ENCODE measurements around the gene CCDC154.
"Not testable (repeated sequence)": the region's sequence is repeated elsewhere in the genome, so short reads cannot be mapped to it uniquely, and the experiment has no call there.

The CCDC154 gene

DNA sequence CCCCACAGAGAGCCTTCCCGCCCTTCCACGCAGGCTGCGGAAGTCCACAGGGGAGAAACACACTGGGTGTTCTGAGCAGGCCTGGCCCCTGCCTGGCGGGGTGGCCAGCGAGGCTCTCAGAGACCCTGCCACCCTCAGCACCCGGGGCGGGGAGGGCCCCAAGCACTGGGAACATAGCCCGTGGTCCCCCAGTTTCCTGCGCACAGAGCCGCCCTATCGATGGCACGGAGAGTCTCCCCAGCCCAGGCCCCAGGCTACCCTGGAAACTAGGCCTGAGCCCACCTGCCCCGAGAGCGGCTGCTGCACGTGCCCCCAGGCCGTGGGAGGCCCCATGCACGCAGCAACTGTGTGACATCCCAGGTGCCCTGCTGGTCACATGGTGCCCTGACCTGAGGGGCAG is 10.2 kb upstream of the CCDC154 start:
- DNase-seq = no peak

DNA sequence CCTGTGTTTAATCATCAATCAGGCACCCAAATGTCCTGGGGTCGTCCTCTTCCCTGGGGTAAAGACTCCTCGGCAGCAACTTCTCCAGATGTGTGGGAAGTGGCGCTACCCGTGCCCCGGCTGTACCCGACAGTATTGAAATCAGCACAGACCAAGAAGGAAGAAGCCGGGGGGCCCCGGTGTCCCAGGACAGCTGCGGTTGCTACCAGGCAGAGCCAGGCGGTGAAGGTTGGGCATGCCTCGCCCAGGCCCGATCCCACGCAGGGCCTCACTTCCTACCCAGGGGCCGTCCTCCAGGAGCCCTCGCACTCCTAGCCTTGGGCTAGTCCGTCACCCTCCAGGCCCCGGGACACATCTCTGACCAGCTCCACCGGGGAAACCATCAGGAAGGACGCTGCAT is 9.0 kb upstream of the CCDC154 start:
- DNase-seq = no peak

DNA sequence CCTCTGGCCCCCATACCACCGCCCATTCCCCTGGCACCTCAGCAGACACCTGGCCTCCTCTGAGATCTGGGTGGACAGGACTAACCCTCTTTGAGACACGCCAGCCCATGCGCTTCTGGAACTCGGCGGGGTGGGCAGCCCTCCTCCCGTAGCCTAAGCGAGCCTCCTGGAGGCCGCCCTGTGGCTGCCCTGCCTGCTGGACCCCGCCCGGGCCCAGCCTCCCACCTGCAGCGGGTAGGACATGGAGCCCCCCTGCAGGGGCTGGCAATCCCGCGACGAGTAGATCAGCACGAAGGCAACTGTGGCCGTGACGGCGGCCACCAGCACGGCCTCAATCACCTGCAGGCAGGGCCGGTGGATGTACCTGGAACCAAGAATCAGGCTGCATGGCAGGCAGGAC is 8.2 kb upstream of the CCDC154 start:
- no peak for DNase-seq

DNA sequence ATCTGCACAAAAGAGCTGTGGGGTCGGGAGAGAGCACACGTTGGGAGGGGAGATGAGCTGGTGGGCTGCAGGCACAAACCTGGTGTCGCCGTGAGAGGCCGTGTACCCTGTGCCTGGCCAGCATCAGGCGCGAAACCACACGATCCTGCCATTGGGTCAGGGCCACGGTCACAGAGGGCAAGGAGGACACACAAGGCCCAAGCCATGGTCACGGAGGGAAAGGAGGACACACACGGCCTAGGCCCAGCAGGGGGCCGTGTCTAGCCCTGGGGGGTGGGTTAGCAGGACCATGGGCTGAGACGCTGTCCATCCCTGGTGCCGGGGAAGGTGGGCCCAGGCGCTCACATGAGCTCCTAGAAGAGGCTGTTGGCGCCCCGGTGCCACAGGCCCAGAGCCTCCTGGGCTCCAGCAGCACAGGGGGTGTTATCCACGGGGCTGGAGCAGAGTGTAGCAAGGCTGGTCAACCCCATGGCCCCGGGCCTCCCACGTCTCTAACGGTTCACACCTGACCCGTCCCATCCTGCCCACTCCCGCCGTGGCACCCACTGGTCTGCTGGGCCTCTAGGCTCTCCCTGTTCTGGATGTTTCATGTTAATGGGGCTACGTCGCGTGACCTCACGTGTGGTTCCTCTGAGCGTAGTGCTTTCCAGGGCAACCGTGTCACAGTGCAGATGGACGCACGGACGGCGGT is 7.5 kb upstream of the CCDC154 start:
- no peak for DNase-seq

DNA sequence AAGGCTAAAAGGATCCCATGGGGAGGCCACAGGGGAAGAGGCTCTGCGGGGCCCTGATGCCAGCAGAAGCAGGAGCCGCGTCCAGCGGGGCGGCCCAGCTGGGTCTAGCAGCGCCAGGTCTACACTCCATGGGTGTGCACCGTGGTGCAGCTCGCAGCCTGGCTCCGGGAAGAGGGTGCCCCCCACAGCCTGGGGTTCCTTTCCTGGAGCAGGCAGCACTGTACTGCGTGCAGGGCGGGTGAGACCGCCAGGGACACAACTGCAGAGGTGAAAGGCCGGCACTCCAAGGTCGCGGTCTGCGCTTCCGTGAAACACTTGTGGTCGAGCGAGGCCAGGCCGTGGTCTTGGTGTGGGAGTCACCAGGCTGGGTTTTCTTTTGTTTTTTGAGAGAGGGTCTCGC is 6.5 kb upstream of the CCDC154 start:
- DNase-seq = no peak

DNA sequence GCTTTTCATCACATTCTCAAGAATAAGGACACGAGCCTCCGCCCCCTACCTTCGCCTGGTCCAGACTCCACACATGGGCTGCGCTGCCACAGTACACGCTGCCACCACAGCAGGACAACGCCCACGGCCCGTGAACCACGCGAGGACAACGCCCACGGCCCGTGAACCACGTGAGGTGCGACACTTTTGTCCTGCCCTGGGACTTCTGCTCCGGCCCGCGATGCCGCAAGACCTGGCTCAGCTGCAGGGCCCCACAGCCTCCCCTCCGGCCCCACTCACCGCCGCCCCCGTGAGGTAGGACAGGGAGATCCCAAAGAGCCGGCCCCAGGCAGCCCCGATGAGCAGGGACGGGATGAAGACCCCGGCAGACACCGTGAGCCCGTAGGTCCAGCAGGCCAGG is 5.9 kb upstream of the CCDC154 start:
- DNase-seq = no peak

DNA sequence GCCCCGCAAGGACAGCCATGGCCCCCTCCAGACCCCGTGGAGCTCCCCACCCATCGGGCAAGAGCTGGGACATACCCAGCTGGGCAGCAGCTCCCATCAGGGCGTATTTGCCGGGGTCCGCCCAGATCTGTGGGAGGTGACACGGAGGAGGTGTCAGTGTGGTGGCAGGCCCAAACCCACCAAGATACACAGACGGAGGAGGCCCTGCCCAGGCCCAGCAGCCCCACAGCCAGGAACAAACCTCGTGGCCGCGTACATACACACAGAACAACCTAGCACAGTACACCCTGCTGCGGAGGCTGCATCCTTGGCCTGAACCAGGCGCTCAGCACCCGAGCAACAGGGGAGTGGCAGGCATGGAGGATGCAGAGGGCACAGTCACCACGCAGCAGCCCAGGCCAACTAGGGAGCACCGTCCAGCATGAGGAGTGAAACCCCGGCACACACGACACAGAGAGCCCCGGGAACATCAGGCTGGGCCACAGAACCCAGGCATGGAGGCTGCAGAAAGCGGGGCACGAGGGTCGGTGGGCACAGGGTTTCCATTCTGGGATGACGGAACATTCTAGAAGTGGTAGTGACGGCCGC is 4.9 kb upstream of the CCDC154 start:
- no peak for DNase-seq

DNA sequence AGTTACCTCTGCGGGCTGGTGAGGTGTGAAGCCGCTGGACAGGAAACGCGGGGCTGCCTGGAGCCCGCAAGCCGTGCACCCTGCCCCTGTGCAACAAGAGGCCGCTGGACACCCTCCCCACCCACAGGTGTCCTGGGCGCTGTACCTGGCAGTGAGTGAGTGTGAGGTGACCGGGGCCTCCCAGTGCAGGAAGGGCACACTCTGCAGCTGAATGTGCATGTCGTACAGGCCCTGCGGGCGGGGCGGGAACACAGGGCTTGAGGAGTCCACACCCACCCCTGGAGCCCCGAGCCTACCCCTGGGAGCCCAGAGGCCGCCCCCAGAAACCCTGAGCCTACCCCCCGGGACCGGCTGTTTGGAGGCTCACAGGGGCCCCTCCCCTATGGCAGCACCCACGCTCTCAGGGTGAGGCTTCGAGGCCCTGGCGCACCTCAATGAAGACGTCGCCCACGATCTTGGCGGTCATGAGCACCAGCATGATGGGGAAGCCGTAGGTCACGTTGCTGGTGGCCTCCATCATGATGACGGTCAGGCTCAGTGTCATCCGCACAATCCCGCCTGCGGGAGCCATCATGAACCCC is 4.3 kb upstream of the CCDC154 start:
- no peak for DNase-seq

DNA sequence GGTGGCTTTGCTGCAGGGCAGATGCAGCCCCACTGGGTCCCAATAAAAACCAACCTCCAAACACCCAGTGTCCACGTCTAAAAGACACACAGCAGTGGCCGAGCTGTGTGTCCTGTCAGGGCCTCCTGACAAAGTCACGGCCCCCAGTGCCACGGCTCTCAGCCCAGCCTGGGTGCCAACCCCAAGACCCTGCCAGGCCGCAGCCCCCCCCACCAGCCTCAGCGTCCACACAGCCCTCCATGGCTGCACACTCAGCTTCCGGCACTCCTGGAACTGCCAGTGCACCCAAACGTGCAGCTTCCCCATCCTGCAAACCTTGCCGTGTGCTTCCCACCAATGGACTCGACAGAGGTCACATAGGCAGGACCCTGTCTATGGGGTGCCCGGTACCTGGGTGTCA is 3.6 kb upstream of the CCDC154 start:
- no peak for DNase-seq

DNA sequence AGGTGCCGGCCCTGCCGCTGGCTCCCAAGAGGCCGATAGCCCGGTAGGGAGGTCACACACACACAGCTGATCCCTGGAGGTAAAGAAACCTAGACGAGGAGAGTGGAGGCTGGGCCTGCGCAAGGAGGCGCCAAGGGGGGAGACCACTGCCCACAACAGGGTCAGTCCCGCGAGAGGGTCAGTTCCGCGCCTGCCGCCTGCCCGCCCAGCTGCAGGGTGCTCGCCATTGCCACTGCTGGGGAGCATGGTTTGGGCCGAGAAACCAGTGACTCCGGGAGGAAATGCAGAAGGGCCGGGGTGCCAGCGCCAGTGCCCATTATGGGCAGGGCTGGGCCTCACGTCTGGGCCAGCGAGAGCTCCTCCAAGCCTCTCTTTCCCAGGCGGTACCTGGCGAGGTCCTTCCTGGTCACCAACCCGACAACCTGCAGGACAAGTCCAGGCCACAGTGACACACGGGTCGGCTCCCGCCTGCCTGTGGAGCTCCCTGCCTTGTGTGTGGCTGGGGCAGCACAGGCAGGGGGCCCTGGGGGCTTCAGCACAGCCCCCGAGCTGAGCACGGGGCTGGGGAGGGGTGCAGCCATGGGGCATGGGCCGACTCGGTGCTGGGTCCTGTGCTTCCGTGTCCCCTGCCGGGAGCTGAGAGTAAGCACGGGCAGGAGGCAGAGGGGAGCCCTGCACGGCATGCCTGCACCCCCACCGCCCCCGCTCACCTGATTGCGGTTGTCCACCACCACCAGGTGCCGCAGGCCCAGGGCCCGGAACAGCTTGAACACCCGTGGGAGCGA is 2.1 kb upstream of the CCDC154 start:
- DNase-seq = no peak

DNA sequence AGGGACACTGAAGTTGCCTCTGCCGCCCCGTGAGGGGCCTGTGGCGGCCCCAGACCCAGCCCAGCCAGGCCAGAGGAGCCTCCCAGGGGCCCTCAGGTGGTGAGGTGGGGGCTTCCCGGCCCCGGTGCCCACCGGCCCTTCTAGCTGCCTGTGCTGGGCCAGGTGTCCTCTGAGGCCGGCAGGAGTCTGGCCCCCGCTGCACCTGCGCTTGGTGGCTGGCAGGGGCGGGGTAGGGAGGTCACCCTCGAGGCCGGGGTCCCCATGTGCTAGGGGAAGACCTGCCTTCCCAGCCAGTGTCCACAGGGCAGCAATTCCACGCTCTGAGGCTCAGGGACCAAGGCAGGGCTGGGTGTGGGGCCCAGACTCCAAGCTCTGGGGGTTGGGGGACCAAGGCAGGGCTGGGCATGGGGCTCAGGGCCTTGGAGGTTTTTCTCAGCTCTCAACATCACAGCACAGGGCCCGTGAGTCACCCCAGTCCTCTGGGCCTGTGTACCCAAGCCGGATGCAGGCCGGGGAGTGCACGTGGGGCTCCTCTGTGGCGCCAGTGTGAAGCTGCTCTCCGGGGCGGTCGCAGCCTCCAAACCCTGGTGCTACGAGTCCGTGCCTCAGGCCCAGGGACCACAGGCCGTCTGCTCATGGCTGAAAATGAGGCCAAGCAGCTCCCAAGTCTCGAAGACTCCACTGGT is 1.3 kb upstream of the CCDC154 start:
- DNase-seq = no peak

DNA sequence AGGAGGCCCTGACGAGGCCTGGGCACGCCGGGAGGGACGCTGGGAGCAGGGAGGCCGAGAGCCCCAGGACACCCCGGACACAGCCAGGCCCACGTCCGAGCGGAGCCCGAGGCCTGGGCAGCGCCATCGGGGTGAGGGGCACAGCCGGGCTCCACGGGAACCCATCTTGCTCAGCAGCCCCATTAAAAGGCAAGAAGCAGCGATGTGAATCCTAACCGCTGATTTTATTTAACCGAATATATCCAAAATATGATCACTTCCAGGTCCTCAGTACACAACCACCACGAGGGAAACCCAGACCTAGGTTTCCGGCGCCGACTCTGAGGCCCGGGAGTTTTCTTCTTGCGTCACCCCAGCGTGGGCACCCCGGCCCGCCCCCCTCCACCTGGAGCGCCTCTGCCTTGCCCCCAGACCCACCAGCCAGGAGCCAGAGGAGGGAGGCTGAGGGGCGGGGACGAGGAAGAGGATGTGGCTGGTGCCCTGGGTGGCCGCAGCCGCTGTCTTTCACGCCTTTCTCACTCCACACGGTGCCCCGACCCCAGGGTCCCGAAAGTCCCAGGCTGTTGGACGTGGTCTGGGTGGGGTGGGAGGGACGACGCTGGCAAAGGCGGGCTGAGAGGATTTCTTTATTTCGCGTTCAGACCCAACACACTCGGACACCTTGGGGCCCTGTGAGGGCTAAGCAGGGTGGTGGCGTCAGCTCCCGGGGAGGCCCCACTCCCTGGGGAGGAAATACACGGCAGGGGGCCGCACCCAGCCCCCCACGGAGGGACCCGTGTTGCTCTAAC is 568 bp upstream of the CCDC154 start:
- DNase-seq = no peak

DNA sequence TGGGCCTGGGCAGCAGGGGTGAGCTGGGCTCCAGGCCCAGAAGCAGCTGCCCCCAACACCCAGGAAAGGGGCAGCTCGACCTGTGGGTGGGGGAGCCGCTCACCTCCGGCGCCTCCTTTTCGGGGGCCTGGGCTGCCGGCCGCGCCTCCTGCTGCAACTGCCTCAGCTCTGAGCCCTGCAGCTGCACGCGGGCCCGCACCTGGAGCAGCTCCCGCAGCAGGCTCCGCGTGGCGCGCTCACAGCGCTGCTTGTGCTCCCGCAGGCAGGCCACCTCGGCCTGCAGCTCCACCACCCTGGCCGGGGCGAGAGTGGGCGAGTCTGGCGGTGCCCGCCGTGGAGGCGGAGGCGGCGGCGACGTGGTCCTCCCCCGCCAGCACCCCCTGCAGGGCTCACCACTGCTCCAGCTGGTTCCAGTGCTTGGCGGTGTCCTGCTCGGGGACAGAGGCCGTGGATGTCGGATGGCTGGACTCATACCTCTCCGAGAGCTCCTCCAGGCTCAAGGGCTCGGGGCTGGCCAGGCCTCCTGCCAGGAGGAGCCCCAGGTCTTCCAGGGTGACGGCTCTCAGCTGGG is 868 bp downstream of the CCDC154 start:
- no peak for DNase-seq

DNA sequence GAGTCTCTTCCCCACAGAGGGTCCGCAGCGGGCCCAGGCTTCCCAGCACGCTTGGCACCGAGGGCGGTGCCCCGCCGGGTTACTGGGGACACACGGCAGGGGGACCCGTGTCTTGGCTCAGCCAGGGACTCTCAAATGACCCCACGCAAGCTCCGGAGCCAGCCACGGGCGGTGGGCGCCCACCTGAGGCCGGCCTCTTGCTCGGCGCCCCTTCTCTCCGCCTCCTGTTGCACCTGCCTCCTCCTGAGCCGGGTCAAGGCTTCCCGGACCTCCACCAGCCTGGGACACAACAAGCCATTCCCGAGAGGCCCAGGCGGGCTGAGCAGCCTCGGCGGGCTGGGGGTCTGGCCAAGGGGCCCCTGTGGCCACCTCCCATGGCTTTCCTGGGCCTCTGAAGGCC is 1.7 kb downstream of the CCDC154 start:
- DNase-seq = no peak

DNA sequence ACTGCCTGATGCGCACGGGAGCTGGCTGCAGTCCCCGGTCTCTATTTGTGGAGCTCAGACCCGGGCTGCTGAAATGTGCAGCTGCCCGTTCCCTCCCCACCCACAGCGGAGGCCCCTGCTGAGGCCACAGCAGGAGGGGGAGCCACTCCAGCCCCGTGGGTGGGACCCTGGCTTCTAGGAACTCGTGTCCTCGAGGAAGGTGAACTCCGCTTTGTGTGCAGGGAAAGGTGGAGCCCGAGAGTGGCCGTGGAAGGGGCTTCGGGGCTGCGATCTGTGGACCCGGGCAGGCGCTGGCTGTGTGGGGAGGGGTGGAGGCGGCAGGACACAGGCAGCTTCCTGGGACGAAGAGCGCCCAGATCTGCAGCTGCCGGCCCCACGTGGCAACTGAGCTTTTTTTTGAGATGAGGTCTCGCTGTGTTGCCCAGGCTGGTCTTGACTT is 2.9 kb downstream of the CCDC154 start:
- DNase-seq = no peak

DNA sequence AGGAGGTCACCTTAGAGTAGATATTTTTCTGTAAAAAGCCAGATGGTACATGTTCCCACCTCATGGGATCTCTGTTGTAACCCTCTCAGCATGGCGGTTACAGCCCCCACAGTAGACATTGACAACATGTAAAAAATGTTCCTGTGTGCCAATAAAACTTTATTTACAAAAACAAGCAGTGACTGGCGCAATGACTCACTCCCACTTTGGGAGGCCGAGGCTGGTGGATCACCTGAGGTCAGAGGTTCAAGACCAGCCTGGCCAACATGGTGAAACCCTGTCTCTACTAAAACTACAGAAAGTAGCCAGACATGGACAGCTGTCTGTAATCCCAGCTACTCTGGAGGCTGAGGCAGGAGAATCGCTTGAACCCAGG is 4.7 kb downstream of the CCDC154 start:
- DNase-seq = not testable (repeated sequence)

DNA sequence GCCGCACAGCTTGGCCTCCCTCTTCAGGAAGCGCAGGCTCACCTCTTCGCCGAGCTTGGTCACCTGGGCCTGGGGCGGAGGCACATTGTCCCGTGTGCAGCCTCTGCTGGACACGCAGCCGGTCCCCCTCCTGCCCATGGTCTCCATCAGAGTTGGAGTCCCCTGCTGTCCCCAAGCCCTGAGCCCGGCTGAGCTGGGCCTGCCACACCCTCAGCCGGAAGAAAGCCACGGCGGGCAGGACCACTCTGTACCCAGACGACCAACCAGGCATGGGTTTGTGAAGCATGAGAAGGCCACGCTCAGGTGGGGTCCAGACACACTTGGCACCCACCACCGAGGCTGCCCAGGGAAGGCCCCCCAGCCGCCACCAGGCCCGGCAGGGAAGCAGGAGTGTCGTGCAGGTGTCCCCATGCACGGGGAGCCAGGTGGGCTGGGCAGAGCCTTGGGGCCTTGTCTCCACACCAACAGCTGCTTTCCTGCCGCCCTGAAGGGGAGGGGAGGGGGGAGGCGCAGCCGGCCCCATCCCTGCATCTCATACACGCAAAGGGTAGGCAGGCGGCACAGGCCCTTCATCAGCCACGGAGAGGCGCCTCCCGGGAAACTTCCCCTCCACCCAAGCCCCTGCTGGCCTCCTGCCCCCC is 5.2 kb downstream of the CCDC154 start:
- DNase-seq = no peak

DNA sequence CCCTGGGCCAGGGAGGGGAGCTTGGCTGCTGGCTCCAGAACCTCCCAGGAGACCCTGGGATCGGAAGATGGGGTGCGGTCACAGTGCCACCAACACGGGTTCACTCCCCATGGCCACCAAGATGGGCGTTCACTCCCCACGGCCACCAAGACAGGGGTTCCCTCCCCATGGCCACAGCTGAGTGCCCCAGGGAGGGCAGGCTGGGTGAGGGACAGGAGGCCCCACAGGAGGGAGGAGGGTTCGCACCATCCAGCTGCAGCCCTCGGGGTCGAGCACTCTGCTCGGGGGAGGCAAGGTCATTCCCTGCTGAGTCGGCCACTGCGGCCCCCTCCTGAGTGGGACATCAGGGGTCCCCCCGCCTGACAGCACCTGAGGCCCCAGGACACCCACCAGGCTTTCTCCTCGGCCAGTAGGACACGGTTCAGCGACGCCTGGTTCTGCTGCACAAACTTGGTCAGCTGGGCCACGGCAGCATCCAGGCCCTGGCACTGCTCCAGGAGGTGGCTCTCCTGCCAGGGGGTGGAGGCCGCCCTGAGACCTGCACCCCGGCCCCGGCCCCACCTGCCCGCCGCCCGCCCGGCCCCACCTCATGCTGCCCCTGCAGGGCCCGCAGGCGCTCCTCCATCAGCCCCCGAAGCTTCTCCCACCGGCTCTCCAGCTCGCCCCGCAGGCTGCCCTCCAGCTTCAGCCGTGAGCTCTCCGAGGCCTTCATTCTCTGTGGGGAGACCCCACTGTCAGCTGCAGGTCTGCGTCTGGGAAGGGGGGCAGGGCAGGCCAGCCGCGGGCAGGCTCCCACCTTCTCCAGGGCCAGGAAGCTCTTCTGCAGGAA is 5.9 kb downstream of the CCDC154 start:
- DNase-seq = no peak

DNA sequence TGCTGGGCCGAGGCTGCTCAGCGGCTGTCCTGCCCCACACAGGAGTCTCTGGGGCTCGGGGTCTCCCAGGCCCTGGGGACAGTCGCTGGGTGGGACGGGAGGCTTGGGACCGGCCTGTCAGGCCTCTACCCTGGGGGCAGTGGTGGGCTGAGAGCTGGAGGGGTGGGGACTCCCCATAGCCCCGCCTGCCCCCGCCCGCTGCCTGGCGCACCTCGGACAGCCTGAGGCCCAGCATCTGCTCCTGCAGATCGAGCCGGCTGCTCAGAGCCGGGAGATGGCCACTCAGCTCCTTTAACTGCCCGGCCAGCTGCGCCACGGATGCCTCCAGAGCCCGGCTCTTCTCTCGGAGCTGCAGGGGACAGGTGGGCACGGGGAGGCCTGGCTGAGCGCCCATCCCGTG is 6.8 kb downstream of the CCDC154 start:
- no peak for DNase-seq

DNA sequence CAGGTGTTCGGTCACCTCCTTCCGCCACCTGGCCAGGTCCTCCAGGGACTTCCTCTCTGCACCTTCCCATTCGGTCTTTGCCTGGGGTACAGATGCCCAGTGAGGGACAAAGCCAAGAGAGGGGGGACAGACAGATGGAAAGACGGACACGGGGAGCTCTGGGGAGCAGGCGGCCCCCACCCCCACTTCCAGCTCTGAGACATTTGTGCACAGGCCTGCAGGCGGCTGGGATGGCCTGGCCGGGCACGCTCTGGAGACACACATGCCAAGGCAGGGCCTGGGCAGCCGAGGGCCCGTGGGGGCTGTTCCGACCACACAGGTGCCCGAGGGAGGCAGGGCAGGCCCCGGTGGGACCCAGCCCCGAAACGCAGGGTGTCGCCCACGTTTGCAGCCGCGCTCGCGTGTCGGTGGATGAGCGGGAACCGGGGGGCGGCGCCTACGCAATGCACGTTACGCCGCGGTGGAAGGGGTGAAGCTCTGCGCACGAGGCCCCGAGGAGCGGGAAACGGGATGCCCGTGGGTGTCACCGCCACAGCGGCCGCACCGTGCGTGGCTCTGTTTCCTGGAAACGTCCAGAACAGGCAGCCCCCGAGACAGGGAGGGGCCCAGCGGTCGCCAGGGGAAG is 7.5 kb downstream of the CCDC154 start:
- no peak for DNase-seq
